ENCODE data around the gene TNFAIP2. TPM values are rescaled to one million over a fixed set of nuclear protein-coding genes. Genes with fewer than 3 reads are reported as not detected.
"Not testable (repeated sequence)": the region's sequence is repeated elsewhere in the genome, so short reads cannot be mapped to it uniquely, and the experiment has no call there.

The TNFAIP2 gene
- total RNA-seq, 4 donors from 2014 or later, result 28.6 to 37.2 (median 31.2) TPM

DNA sequence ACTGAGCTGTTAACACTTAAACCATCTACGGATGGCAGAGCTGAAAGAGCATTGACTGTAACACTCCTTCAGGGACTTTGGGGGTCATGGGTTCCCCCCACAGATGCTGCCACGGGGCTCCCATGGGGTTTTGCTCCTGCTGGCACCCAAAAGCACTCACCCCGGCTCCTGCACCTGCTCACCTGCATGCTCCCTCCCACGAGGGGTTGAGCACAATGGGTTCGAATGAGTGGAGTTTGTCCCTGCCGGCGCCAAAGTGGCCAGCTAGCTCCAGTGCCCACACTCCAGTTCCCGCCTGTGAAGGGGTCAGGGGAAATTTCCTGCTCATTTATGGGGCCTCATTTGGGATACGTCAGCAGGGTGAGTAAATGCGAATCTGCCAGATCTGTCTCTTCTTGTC, 40.7 kb downstream of the TNFAIP2 start:
- Histone ChIP-seq H3K27ac (no peak overlapping the region), H3K36me3 (no peaks in the 10 kb centered on the region), H3K9me3 (no peaks in the 10 kb centered on the region), H3K4me3 (replicated peaks in 1 of 3) (no peak overlapping the region), H3K4me1 (peaks cover 6 to 7% of the 10 kb centered on the region in 2 donors), H3K27me3 (no peaks in the 10 kb centered on the region)
- no peak for DNase-seq
- TF ChIP-seq, protein P1, sequence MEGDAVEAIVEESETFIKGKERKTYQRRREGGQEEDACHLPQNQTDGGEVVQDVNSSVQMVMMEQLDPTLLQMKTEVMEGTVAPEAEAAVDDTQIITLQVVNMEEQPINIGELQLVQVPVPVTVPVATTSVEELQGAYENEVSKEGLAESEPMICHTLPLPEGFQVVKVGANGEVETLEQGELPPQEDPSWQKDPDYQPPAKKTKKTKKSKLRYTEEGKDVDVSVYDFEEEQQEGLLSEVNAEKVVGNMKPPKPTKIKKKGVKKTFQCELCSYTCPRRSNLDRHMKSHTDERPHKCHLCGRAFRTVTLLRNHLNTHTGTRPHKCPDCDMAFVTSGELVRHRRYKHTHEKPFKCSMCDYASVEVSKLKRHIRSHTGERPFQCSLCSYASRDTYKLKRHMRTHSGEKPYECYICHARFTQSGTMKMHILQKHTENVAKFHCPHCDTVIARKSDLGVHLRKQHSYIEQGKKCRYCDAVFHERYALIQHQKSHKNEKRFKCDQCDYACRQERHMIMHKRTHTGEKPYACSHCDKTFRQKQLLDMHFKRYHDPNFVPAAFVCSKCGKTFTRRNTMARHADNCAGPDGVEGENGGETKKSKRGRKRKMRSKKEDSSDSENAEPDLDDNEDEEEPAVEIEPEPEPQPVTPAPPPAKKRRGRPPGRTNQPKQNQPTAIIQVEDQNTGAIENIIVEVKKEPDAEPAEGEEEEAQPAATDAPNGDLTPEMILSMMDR (IDR thresholded peaks at IDR 0.05), result no peak
- TF ChIP-seq POLR2A (IDR thresholded peaks at IDR 0.05), result no peak
- intact Hi-C loops (cut with DNase I), result no loop called here
- WGBS, 2 donors, result 71 to 77% methylated on average over 9 to 10 of the region's 10 CpGs

DNA sequence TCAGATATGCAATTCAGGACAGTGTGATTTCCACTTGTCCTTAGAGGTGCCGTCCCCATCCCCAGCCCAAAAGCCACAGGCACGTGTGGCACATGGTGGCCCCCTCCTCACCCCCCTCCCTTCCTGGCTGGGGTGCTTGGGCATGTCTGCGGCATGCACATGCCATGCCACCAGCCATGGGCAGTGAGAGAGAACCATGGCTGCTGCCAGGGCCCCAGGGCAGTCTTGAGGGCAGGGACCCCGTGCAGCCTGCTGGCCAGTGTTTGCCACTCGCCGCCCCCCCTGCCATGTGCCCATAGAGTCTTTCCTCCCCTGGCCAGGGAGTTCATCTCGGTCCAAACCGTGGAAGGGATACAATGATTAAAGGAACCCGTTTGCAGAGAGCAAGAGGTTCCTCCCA, 41.5 kb downstream of the TNFAIP2 start:
- H3K36me3 ChIP-seq, result no peaks in the 10 kb centered on the region
- no peak overlapping the region for H3K4me3 ChIP-seq (replicated peaks in 1 of 3)
- DNase-seq, result no peak
- WGBS, 2 donors, result 76 to 79% methylated on average over 7 to 9 of the region's 9 CpGs
- no peak overlapping the region for H3K27ac ChIP-seq
- no peaks in the 10 kb centered on the region for H3K9me3 ChIP-seq
- TF ChIP-seq POLR2A (IDR thresholded peaks at IDR 0.05), result no peak
- TF ChIP-seq, protein P1 (IDR thresholded peaks at IDR 0.05), result no peak
- peaks cover 4 to 6% of the 10 kb centered on the region in 2 donors for H3K4me1 ChIP-seq
- H3K27me3 ChIP-seq, result no peaks in the 10 kb centered on the region
- intact Hi-C loops (cut with DNase I), result no loop called here

DNA sequence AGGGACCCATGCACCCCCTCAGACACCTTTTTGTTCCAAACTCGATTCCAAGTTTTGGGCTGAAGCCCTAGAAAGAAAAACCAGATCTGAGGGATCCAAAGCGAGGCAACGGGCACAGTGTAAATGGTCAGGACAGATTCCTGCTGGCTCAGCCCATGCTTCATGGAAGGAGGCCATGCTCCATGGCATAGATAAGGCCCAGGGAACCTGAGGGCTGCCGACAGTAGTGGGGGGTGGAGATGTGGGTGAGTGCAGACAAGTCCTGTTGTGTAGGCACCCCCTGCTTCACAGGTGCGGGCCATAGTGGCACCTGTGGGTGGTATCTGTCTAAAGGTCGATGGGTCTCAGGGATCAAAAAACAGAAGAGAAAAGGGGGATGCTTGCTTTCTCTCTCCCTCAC, 42.1 kb downstream of the TNFAIP2 start:
- intact Hi-C loops (cut with DNase I), result no loop called here
- Histone ChIP-seq H3K4me1 (peaks cover 4 to 6% of the 10 kb centered on the region in 2 donors), H3K27ac (no peak overlapping the region), H3K4me3 (replicated peaks in 1 of 3) (no peak overlapping the region), H3K9me3 (no peaks in the 10 kb centered on the region), H3K27me3 (no peaks in the 10 kb centered on the region), H3K36me3 (no peaks in the 10 kb centered on the region)
- 91 to 94% methylated on average over 6 of the region's 6 CpGs for WGBS, 2 donors
- TF ChIP-seq, protein P1 (IDR thresholded peaks at IDR 0.05), result no peak
- no peak for TF ChIP-seq POLR2A (IDR thresholded peaks at IDR 0.05)
- no peak for DNase-seq

GRCh38 chr14:103169954-103170353, 46.7 kb downstream of the TNFAIP2 start:
- no peak overlapping the region for H3K4me3 ChIP-seq (replicated peaks in 1 of 3)
- H3K27me3 ChIP-seq, result no peaks in the 10 kb centered on the region
- no peaks in the 10 kb centered on the region for H3K9me3 ChIP-seq
- peaks cover under 1 to 2% of the 10 kb centered on the region in 2 donors for H3K4me1 ChIP-seq
- TF ChIP-seq POLR2A (IDR thresholded peaks at IDR 0.05), result no peak
- TF ChIP-seq, protein P1 (IDR thresholded peaks at IDR 0.05), result no peak
- intact Hi-C loops (cut with DNase I), result no loop called here
- 50% methylated on average over 6 of the region's 6 CpGs for WGBS, 2 donors
- H3K27ac ChIP-seq, result peak overlapping the region in 1 of 3 donors; percentile 54
- peak in 1 of 2 donors; percentile 18 for DNase-seq
- no peaks in the 10 kb centered on the region for H3K36me3 ChIP-seq

- H3K9me3 ChIP-seq; DNase-seq; H3K27me3 ChIP-seq; intact Hi-C loops (cut with DNase I); H3K4me3 ChIP-seq (replicated peaks in 1 of 3); H3K4me1 ChIP-seq; H3K36me3 ChIP-seq; H3K27ac ChIP-seq: not testable (repeated sequence)
- WGBS, 2 donors, result 69 to 70% methylated on average over 2 of the region's 2 CpGs
These were observed 47.9 kb downstream of the TNFAIP2 start for GRCh38 chr14:103171206-103171605.

- TF ChIP-seq POLR2A (IDR thresholded peaks at IDR 0.05), result no peak
- TF ChIP-seq, protein P1 (IDR thresholded peaks at IDR 0.05), result no peak
- no peak overlapping the region for H3K4me3 ChIP-seq (replicated peaks in 1 of 3)
- intact Hi-C loops (cut with DNase I), result no loop called here
- H3K27ac ChIP-seq, result no peak overlapping the region
- no peak for DNase-seq
- no peaks in the 10 kb centered on the region for H3K4me1 ChIP-seq
- H3K36me3 ChIP-seq, result no peaks in the 10 kb centered on the region
- 70 to 72% methylated on average over 5 of the region's 5 CpGs for WGBS, 2 donors
- no peaks in the 10 kb centered on the region for H3K27me3 ChIP-seq
- H3K9me3 ChIP-seq, result no peaks in the 10 kb centered on the region
These were observed 49.7 kb downstream of the TNFAIP2 start for GRCh38 chr14:103172921-103173320.

DNA sequence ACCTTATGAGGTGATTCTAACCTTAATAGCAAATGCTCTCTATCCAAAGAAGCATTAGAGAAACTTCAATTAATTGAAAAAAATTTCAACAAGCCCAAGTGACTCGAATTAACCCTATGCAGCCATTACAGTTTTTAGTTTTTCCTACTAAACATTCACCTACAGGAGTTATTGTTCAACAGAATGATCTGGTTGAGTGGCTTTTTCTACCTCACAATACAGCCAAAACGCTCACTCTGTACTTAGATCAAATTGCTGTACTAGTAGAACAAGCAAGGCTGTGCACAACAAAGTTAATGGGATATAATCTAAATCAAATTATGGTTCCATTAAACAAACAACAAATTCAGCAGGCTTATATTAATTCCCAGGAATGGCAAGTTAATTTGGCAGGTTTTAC, 50.6 kb downstream of the TNFAIP2 start:
- H3K27ac ChIP-seq; H3K4me1 ChIP-seq; H3K36me3 ChIP-seq; intact Hi-C loops (cut with DNase I); H3K4me3 ChIP-seq (replicated peaks in 1 of 3); DNase-seq; H3K9me3 ChIP-seq; H3K27me3 ChIP-seq: not testable (repeated sequence)
- WGBS, 2 donors, result 58 to 71% methylated on average over 2 of the region's 2 CpGs

DNA sequence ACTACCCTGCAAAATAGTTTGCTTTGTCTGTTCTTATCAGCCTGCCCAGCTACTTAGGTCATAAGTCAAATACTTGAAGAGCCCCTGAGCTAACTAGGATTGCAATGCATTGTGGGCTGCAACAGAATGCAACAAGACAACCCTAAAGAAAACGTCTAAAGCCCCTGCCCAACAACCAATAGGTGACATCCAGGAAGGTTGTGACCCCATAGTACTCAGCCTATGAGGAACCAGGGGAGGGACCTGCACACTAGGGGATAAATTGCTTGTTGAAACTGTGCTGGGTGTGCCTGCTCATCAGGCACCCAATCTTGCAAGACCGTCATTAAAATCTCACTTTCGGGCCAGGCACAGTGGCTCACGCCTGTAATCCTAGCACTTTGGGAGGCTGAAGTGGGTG, 52.9 kb downstream of the TNFAIP2 start:
- H3K4me1 ChIP-seq; DNase-seq; H3K9me3 ChIP-seq; H3K27ac ChIP-seq; H3K36me3 ChIP-seq; intact Hi-C loops (cut with DNase I); H3K4me3 ChIP-seq (replicated peaks in 1 of 3); H3K27me3 ChIP-seq: not testable (repeated sequence)
- 75 to 78% methylated on average over 4 of the region's 4 CpGs for WGBS, 2 donors

Measured in thyroid gland (tissue), 4 donors.